ENCODE data around the gene AK5. TPM values are rescaled to one million over a fixed set of nuclear protein-coding genes. Genes with fewer than 3 reads are reported as not detected.

The AK5 gene
- total and polyA plus RNA-seq, 4 donors = 0.06 to 3.0 (median 0.15) TPM; not detected in 1

GRCh38 chr1:77399250-77400086, 117.6 kb downstream of the AK5 start:
- DNase-seq (no peak), ATAC-seq (ENCODE audit: insufficient read depth, low FRiP score) (no peak)
- Histone ChIP-seq H3K9ac (ENCODE audit: insufficient read depth in 1 of 2, low read length in 2 of 2) (no peak overlapping the region), H3K4me3 (no peak overlapping the region), H3K36me3 (ENCODE audit: control insufficient read depth in 4 of 4, insufficient read depth in 4 of 4, low read length in 4 of 4) (no peaks in the 10 kb centered on the region), H3K9me3 (ENCODE audit: control insufficient read depth in 4 of 4, insufficient read depth in 3 of 4, low read length in 3 of 4) (no peaks in the 10 kb centered on the region), H3K4me1 (ENCODE audit: control insufficient read depth in 5 of 5, insufficient read depth in 5 of 5, low read length in 5 of 5) (no peaks in the 10 kb centered on the region), H3K27me3 (ENCODE audit: control insufficient read depth in 3 of 3, insufficient read depth in 3 of 3, low read length in 2 of 3) (no peaks in the 10 kb centered on the region), H3K27ac (ENCODE audit: low read depth in 1 of 2, low read length in 1 of 2) (no peak overlapping the region)
- 86 to 90% methylated on average over 6 of the region's 6 CpGs for WGBS, 2 donors
- TF ChIP-seq CTCF (IDR thresholded peaks at IDR 0.05; ENCODE audit: control extremely low read depth, extremely low read depth) = no peak

GRCh38 chr1:77400781-77401180, 119.0 kb downstream of the AK5 start:
- H3K27me3 ChIP-seq (ENCODE audit: control insufficient read depth in 3 of 3, insufficient read depth in 3 of 3, low read length in 2 of 3) = no peaks in the 10 kb centered on the region
- no peaks in the 10 kb centered on the region for H3K4me1 ChIP-seq (ENCODE audit: control insufficient read depth in 5 of 5, insufficient read depth in 5 of 5, low read length in 5 of 5)
- no peak overlapping the region for H3K27ac ChIP-seq (ENCODE audit: low read depth in 1 of 2, low read length in 1 of 2)
- no peak overlapping the region for H3K4me3 ChIP-seq
- DNase-seq (no peak), ATAC-seq (ENCODE audit: insufficient read depth, low FRiP score) (no peak)
- no peak overlapping the region for H3K9ac ChIP-seq (ENCODE audit: insufficient read depth in 1 of 2, low read length in 2 of 2)
- TF ChIP-seq CTCF (IDR thresholded peaks at IDR 0.05; ENCODE audit: control extremely low read depth, extremely low read depth) = no peak
- peaks cover 0 to 2% (median 0%) of the 10 kb centered on the region in 4 donors for H3K9me3 ChIP-seq (ENCODE audit: control insufficient read depth in 4 of 4, insufficient read depth in 3 of 4, low read length in 3 of 4)
- no peaks in the 10 kb centered on the region for H3K36me3 ChIP-seq (ENCODE audit: control insufficient read depth in 4 of 4, insufficient read depth in 4 of 4, low read length in 4 of 4)
- WGBS, 2 donors = 81 to 83% methylated on average over 2 of the region's 2 CpGs

GRCh38 chr1:77401384-77401783, 119.6 kb downstream of the AK5 start:
- Histone ChIP-seq H3K4me3 (no peak overlapping the region), H3K36me3 (ENCODE audit: control insufficient read depth in 4 of 4, insufficient read depth in 4 of 4, low read length in 4 of 4) (no peaks in the 10 kb centered on the region), H3K27me3 (ENCODE audit: control insufficient read depth in 3 of 3, insufficient read depth in 3 of 3, low read length in 2 of 3) (no peaks in the 10 kb centered on the region), H3K27ac (ENCODE audit: low read depth in 1 of 2, low read length in 1 of 2) (no peak overlapping the region), H3K9ac (ENCODE audit: insufficient read depth in 1 of 2, low read length in 2 of 2) (no peak overlapping the region), H3K4me1 (ENCODE audit: control insufficient read depth in 5 of 5, insufficient read depth in 5 of 5, low read length in 5 of 5) (no peaks in the 10 kb centered on the region), H3K9me3 (ENCODE audit: control insufficient read depth in 4 of 4, insufficient read depth in 3 of 4, low read length in 3 of 4) (peaks cover 0 to 2% (median 0%) of the 10 kb centered on the region in 4 donors)
- 97 to 99% methylated on average over 2 of the region's 2 CpGs for WGBS, 2 donors
- TF ChIP-seq CTCF (IDR thresholded peaks at IDR 0.05; ENCODE audit: control extremely low read depth, extremely low read depth) = no peak
- no peak for ATAC-seq (ENCODE audit: insufficient read depth, low FRiP score)
- no peak for DNase-seq

Data from lung (tissue), 12 donors.